ENCODE measurements around the gene SUSD6. TPM values are rescaled to one million over a fixed set of nuclear protein-coding genes. Genes with fewer than 3 reads are reported as not detected.
"Not testable (repeated sequence)": the region's sequence is repeated elsewhere in the genome, so short reads cannot be mapped to it uniquely, and the experiment has no call there.

The SUSD6 gene
- total RNA-seq, 1 donor from 2014 or later = 13.7 TPM

- Mint-ChIP-seq H3K4me1 (peaks cover 9% of the 10 kb centered on the region), H3K4me3 (no peak overlapping the region), H3K9me3 (no peaks in the 10 kb centered on the region), H3K27me3 (ENCODE audit: low read depth) (no peaks in the 10 kb centered on the region), H3K36me3 (ENCODE audit: low read depth) (no peaks in the 10 kb centered on the region), H3K27ac (ENCODE audit: unreplicated experiment) (peak overlapping the region; percentile 37)
- no peak for DNase-seq (ENCODE audit: low read depth, low spot score)
- no peak for TF ChIP-seq CTCF (conservative IDR thresholded peaks at IDR 0.05)
Measured at GRCh38 chr14:69593018-69593677, 18.2 kb upstream of the SUSD6 start.

GRCh38 chr14:69594846-69595245 is 16.6 kb upstream of the SUSD6 start:
- H3K27ac Mint-ChIP-seq (ENCODE audit: unreplicated experiment) = no peak overlapping the region
- no peaks in the 10 kb centered on the region for H3K9me3 Mint-ChIP-seq
- no peak for TF ChIP-seq CTCF (conservative IDR thresholded peaks at IDR 0.05)
- no peak for DNase-seq (ENCODE audit: low read depth, low spot score)
- peaks cover 9% of the 10 kb centered on the region for H3K4me1 Mint-ChIP-seq
- H3K36me3 Mint-ChIP-seq (ENCODE audit: low read depth) = no peaks in the 10 kb centered on the region
- H3K4me3 Mint-ChIP-seq = no peak overlapping the region
- H3K27me3 Mint-ChIP-seq (ENCODE audit: low read depth) = no peaks in the 10 kb centered on the region

- Mint-ChIP-seq H3K4me3 (no peak overlapping the region), H3K27me3 (ENCODE audit: low read depth) (no peaks in the 10 kb centered on the region), H3K36me3 (ENCODE audit: low read depth) (no peaks in the 10 kb centered on the region), H3K4me1 (peaks cover 9% of the 10 kb centered on the region), H3K9me3 (no peaks in the 10 kb centered on the region), H3K27ac (ENCODE audit: unreplicated experiment) (no peak overlapping the region)
- no peak for TF ChIP-seq CTCF (conservative IDR thresholded peaks at IDR 0.05)
- DNase-seq (ENCODE audit: low read depth, low spot score) = no peak
Measured at GRCh38 chr14:69595336-69595735, 16.1 kb upstream of the SUSD6 start.

GRCh38 chr14:69599431-69599830 is 12.0 kb upstream of the SUSD6 start:
- not testable (repeated sequence) for H3K4me3 Mint-ChIP-seq; H3K36me3 Mint-ChIP-seq (ENCODE audit: low read depth); H3K4me1 Mint-ChIP-seq; DNase-seq (ENCODE audit: low read depth, low spot score); H3K27ac Mint-ChIP-seq (ENCODE audit: unreplicated experiment); H3K9me3 Mint-ChIP-seq; H3K27me3 Mint-ChIP-seq (ENCODE audit: low read depth)

GRCh38 chr14:69600304-69600891 is 11.0 kb upstream of the SUSD6 start:
- Mint-ChIP-seq H3K4me1 (no peaks in the 10 kb centered on the region), H3K9me3 (no peaks in the 10 kb centered on the region), H3K27me3 (ENCODE audit: low read depth) (no peaks in the 10 kb centered on the region), H3K36me3 (ENCODE audit: low read depth) (no peaks in the 10 kb centered on the region), H3K4me3 (no peak overlapping the region), H3K27ac (ENCODE audit: unreplicated experiment) (no peak overlapping the region)
- no peak for DNase-seq (ENCODE audit: low read depth, low spot score)
- no peak for TF ChIP-seq CTCF (conservative IDR thresholded peaks at IDR 0.05)

GRCh38 chr14:69605738-69606137 is 5.7 kb upstream of the SUSD6 start:
- Mint-ChIP-seq H3K4me3 (no peak overlapping the region), H3K27me3 (ENCODE audit: low read depth) (no peaks in the 10 kb centered on the region), H3K27ac (ENCODE audit: unreplicated experiment) (no peak overlapping the region), H3K9me3 (no peaks in the 10 kb centered on the region), H3K4me1 (peaks cover 34% of the 10 kb centered on the region), H3K36me3 (ENCODE audit: low read depth) (no peaks in the 10 kb centered on the region)
- DNase-seq (ENCODE audit: low read depth, low spot score) = no peak
- TF ChIP-seq CTCF (conservative IDR thresholded peaks at IDR 0.05) = no peak

All from neural crest cell (in vitro differentiated cells).